KMS-11 (cell line): ENCODE measurements around the gene AFF1.
"Not testable (repeated sequence)": the region's sequence is repeated elsewhere in the genome, so short reads cannot be mapped to it uniquely, and the experiment has no call there.

Experiments
- H2AFZ ChIP-seq: fragments of 200-600 bp; sonication (generic); 2 replicates; pipeline ENCODE4 v1.6.1; 2016; ENCODE audit warnings: antibody characterized with exemption, mixed run types, low read depth
- H3K27ac ChIP-seq: fragments of 200-600 bp; sonication (generic); 2 replicates; pipeline ENCODE4 v1.6.1; 2016; ENCODE audit warnings: mild to moderate bottlenecking, mixed run types
- H3K27me3 ChIP-seq: fragments of 200-600 bp; sonication (generic); 2 replicates; pipeline ENCODE4 v1.6.1; 2017; ENCODE audit warnings: mild to moderate bottlenecking, low read depth, mixed run types, moderate library complexity; ENCODE audit not compliant: insufficient read depth
- H3K36me3 ChIP-seq: fragments of 200-600 bp; sonication (generic); 2 replicates; pipeline ENCODE4 v1.6.1; 2017; ENCODE audit warnings: mild to moderate bottlenecking, mixed run types; ENCODE audit not compliant: insufficient read depth
- H3K4me1 ChIP-seq: fragments of 200-600 bp; sonication (generic); 2 replicates; pipeline ENCODE4 v1.6.1; 2016; ENCODE audit warnings: mild to moderate bottlenecking, low read depth, mixed run types; ENCODE audit not compliant: poor library complexity, severe bottlenecking
- H3K4me2 ChIP-seq: fragments of 200-600 bp; sonication (generic); 2 replicates; pipeline ENCODE4 v1.7.0; 2016; ENCODE audit warnings: mild to moderate bottlenecking, mixed run types
- H3K4me3 ChIP-seq: fragments of 200-600 bp; sonication (generic); IDR thresholded peaks from 2 replicates; pipeline ENCODE4 v1.6.1; 2017; ENCODE audit warnings: low read depth, low read length, mixed read lengths; ENCODE audit not compliant: insufficient read depth
- H3K79me2 ChIP-seq: fragments of 200-600 bp; sonication (generic); 2 replicates; pipeline ENCODE4 v1.6.1; 2016; ENCODE audit warnings: low read depth, mixed run types; ENCODE audit not compliant: insufficient read depth
- H3K9ac ChIP-seq: fragments of 200-600 bp; sonication (generic); 2 replicates; pipeline ENCODE4 v1.6.1; 2016; ENCODE audit warnings: mild to moderate bottlenecking, mixed run types
- H4K20me1 ChIP-seq: fragments of 200-600 bp; sonication (generic); 2 replicates; pipeline ENCODE4 v1.6.1; 2016; ENCODE audit warnings: mild to moderate bottlenecking, mixed run types; ENCODE audit not compliant: insufficient read depth
- TF ChIP-seq, protein P1 (sequence below): fragments of 200-600 bp; sonication (generic); conservative IDR thresholded peaks from 2 replicates; pipeline ENCODE4 v1.6.1; 2017; ENCODE audit warnings: low read depth, mild to moderate bottlenecking, antibody characterized with exemption, low read length, moderate library complexity, mixed read lengths

Gene AFF1

DNA sequence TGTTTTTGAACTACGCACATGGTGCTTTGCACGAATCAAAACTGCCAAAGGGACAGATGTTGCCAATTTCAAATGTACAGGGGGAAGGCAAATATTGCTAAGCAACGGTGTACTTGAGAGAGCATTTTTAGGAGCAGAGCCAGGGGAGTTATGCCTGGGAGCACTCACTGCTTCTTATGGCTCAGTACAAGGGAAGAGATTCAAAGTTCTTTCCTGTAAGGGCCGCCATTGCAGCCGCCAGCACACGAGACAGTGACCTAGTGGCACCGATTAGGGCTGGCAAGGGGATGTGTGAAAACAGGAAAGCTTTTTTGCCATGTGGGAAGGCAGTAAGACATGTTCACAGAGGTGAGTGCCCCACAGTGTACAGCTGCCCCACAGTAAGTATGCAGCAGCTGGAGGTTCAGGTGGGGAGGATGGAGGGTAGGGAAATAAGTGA lies 133.8 kb downstream of the AFF1 start:
- Histone ChIP-seq H2AFZ (no peak overlapping the region), H3K4me1 (peaks cover 18% of the 10 kb centered on the region), H3K27me3 (no peaks in the 10 kb centered on the region), H3K36me3 (no peaks in the 10 kb centered on the region), H3K79me2 (peaks cover 68% of the 10 kb centered on the region; the same call in 1 of the 2 replicates), H3K9ac (no peak overlapping the region), H4K20me1 (peaks cover 28% of the 10 kb centered on the region), H3K4me3 (no peak overlapping the region), H3K4me2 (no peak overlapping the region), H3K27ac (no peak overlapping the region)
- TF ChIP-seq, protein P1, sequence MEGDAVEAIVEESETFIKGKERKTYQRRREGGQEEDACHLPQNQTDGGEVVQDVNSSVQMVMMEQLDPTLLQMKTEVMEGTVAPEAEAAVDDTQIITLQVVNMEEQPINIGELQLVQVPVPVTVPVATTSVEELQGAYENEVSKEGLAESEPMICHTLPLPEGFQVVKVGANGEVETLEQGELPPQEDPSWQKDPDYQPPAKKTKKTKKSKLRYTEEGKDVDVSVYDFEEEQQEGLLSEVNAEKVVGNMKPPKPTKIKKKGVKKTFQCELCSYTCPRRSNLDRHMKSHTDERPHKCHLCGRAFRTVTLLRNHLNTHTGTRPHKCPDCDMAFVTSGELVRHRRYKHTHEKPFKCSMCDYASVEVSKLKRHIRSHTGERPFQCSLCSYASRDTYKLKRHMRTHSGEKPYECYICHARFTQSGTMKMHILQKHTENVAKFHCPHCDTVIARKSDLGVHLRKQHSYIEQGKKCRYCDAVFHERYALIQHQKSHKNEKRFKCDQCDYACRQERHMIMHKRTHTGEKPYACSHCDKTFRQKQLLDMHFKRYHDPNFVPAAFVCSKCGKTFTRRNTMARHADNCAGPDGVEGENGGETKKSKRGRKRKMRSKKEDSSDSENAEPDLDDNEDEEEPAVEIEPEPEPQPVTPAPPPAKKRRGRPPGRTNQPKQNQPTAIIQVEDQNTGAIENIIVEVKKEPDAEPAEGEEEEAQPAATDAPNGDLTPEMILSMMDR = no peak

DNA sequence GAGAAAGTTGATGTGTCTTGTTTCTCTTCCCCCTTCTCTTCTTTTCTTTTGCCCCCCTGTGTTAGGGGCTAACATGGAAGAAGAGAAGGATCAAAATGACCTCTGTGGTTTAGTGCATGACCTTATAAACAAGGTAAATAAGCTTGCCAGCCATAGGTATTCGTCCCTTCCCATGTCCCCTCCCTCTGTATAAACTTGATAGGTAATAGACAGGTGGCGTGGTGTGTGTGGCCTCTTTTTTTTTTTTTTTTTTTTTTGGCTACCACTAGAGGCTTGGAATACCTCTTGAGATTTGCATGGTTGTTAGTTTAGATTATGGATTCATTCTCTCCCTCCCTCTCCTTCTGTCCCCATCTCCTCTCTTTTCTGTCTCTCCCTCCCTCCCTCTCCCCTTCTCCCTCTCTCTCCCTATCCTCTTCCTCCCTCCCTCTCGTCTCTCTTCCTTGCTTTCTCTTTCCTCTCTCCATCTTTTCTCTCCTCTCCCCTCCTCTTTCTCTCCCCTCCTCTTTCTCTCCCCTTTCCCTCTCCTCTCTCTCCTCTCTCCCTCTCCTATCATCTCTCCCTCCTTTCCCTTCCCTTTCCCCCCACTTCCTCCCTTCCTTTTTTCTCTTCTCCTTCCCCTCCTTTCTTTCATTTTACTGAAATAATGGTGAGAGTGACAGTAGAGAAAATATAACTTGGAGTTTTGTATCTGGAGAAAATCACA lies 134.4 kb downstream of the AFF1 start:
- TF ChIP-seq, protein P1 = no peak
- H3K4me2 ChIP-seq = no peak overlapping the region
- no peaks in the 10 kb centered on the region for H3K36me3 ChIP-seq
- H3K27me3 ChIP-seq = no peaks in the 10 kb centered on the region
- H4K20me1 ChIP-seq = peaks cover 26% of the 10 kb centered on the region
- peaks cover 23% of the 10 kb centered on the region for H3K4me1 ChIP-seq
- no peak overlapping the region for H3K27ac ChIP-seq
- no peak overlapping the region for H3K9ac ChIP-seq
- peaks cover 68% of the 10 kb centered on the region; the same call in 1 of the 2 replicates for H3K79me2 ChIP-seq
- H3K4me3 ChIP-seq = no peak overlapping the region
- H2AFZ ChIP-seq = no peak overlapping the region

DNA sequence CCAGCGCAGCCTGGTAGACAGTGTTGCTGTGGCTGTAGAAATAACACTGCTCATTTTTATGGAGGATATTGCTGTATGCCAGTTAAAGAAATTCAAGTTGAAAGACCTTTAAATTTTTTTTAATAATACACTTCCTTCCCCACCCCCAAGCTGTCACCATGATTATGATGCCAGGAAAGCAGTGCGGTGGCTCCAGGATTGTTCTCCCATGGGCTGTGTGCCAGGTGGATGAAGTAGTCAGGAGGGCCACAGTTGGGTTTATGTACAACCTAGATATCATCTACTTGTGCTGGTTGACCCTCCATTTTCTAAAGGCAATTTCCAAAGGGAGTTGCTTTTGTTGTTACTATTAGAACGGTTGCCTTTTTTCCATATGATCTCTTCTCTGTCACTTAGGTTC lies 136.6 kb downstream of the AFF1 start:
- Histone ChIP-seq H3K9ac (no peak overlapping the region), H3K4me1 (peaks cover 32% of the 10 kb centered on the region), H3K27ac (no peak overlapping the region), H3K4me2 (no peak overlapping the region), H3K36me3 (no peaks in the 10 kb centered on the region), H2AFZ (no peak overlapping the region), H4K20me1 (peaks cover 21% of the 10 kb centered on the region), H3K4me3 (no peak overlapping the region), H3K27me3 (no peaks in the 10 kb centered on the region), H3K79me2 (peaks cover 82% of the 10 kb centered on the region; the same call in 1 of the 2 replicates)
- TF ChIP-seq, protein P1 = no peak

DNA sequence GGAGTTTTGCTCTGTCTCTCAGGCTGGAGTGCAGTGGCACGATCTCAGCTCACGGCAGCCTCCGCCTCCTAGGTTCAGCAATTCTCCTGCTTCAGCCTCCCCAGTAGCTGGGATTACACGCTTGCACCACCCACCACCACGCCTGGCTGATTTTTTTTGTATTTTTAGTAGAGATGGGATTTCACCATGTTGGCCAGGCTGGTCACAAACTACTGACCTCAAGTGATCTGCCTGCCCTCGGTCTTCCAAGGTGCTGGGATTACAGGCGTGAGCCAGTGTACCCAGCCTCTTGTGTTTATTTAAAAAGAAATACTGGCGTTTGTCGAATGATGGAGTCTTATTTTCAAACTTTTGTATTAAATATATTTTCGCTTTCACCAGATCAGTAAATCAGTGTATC lies 137.7 kb downstream of the AFF1 start:
- not testable (repeated sequence) for H3K4me3 ChIP-seq, H3K27ac ChIP-seq, H3K9ac ChIP-seq, H3K27me3 ChIP-seq, H3K36me3 ChIP-seq, H3K4me2 ChIP-seq, H2AFZ ChIP-seq
- Histone ChIP-seq H3K4me1 (peaks cover 28% of the 10 kb centered on the region), H4K20me1 (peaks cover 11% of the 10 kb centered on the region; the same call in 1 of the 2 replicates), H3K79me2 (peaks cover 82% of the 10 kb centered on the region; the same call in 1 of the 2 replicates)
